Ishikawa (cell line): ENCODE data around the gene SLC26A11.
A peak's percentile ranks its signal among the peaks of the same experiment; 100 is the strongest.

ENCODE experiments used
- EGR1 ChIP-seq: IDR thresholded peaks from 2 replicates; pipeline ENCODE4 v1.6.1; 2012
- EP300 ChIP-seq: IDR thresholded peaks from 2 replicates; pipeline ENCODE4 v1.6.1; 2012; ENCODE audit warnings: borderline replicate concordance
- FOXM1 ChIP-seq: IDR thresholded peaks from 2 replicates; pipeline ENCODE4 v1.6.1; 2012; ENCODE audit warnings: low read depth, borderline replicate concordance
- MAX ChIP-seq: IDR thresholded peaks from 2 replicates; pipeline ENCODE4 v1.6.1; 2012
- RAD21 ChIP-seq: IDR thresholded peaks from 2 replicates; pipeline ENCODE4 v1.6.1; 2012; ENCODE audit warnings: low read depth
- TAF1 ChIP-seq: IDR thresholded peaks from 2 replicates; pipeline ENCODE4 v1.6.1; 2012; ENCODE audit warnings: low read depth, mild to moderate bottlenecking
- TCF12 ChIP-seq: IDR thresholded peaks from 2 replicates; pipeline ENCODE4 v1.6.1; 2012; ENCODE audit warnings: low read depth
- TEAD4 ChIP-seq: IDR thresholded peaks from 2 replicates; pipeline ENCODE4 v1.6.1; 2012
- YY1 ChIP-seq: IDR thresholded peaks from 2 replicates; pipeline ENCODE4 v1.6.1; 2012; ENCODE audit warnings: low read depth
- ZBTB7A ChIP-seq: IDR thresholded peaks from 2 replicates; pipeline ENCODE4 v1.6.1; 2012; ENCODE audit warnings: low read depth
- TF ChIP-seq, protein P1 (sequence below): IDR thresholded peaks from 2 replicates; pipeline ENCODE4 v1.6.1; 2012; ENCODE audit warnings: low read depth, mild to moderate bottlenecking

DNA sequence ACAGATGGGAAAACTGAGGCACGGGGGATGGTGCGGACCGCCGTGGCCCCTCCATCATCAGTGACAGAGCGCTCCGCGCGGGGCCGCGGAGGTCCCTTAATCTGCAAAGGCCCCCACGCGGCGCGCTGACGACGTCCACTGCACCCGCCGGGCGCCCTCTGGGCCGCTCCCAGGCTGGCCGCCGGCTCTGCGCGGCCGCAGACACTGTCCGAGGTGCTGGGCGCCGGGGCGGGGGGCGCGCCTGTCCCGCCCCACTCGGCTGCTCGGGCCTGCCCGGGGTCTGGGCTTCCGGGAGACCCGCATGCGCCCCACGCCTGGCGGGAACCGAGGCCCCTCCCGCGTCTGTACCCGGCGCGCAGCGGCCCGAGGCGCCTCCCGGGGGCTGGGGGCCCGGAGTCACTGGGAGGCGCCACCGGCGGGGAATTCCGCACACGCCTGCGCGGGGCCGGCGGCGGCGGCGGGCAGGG, 39.9 kb downstream of the SLC26A11 start:
- TF ChIP-seq TEAD4, result no peak
- TF ChIP-seq EGR1, result no peak
- TF ChIP-seq, protein P1, sequence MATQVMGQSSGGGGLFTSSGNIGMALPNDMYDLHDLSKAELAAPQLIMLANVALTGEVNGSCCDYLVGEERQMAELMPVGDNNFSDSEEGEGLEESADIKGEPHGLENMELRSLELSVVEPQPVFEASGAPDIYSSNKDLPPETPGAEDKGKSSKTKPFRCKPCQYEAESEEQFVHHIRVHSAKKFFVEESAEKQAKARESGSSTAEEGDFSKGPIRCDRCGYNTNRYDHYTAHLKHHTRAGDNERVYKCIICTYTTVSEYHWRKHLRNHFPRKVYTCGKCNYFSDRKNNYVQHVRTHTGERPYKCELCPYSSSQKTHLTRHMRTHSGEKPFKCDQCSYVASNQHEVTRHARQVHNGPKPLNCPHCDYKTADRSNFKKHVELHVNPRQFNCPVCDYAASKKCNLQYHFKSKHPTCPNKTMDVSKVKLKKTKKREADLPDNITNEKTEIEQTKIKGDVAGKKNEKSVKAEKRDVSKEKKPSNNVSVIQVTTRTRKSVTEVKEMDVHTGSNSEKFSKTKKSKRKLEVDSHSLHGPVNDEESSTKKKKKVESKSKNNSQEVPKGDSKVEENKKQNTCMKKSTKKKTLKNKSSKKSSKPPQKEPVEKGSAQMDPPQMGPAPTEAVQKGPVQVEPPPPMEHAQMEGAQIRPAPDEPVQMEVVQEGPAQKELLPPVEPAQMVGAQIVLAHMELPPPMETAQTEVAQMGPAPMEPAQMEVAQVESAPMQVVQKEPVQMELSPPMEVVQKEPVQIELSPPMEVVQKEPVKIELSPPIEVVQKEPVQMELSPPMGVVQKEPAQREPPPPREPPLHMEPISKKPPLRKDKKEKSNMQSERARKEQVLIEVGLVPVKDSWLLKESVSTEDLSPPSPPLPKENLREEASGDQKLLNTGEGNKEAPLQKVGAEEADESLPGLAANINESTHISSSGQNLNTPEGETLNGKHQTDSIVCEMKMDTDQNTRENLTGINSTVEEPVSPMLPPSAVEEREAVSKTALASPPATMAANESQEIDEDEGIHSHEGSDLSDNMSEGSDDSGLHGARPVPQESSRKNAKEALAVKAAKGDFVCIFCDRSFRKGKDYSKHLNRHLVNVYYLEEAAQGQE, result peak; percentile 84
- no peak for TF ChIP-seq RAD21
- no peak for TF ChIP-seq TAF1
- TF ChIP-seq MAX, result peak; percentile 61; the same call in 1 of the 2 replicates
- no peak for TF ChIP-seq EP300
- TF ChIP-seq TCF12, result no peak
- TF ChIP-seq YY1, result no peak
- TF ChIP-seq ZBTB7A, result no peak; the same call in none of the 2 replicates
- TF ChIP-seq FOXM1, result no peak
